HepG2 (cell line): Measurements from ENCODE around the gene BIRC5. TPM values are rescaled to one million over a fixed set of nuclear protein-coding genes. Genes with fewer than 3 reads are reported as not detected.

Experiments
- ARNT ChIP-seq: fragments of 450-650 bp; IDR thresholded peaks from 2 replicates; pipeline ENCODE4 v1.6.1; 2017
- ELF3 ChIP-seq: IDR thresholded peaks from 2 replicates; pipeline ENCODE4 v1.6.1; 2016; ENCODE audit warnings: missing genetic modification reagents, missing compliant biosample characterization
- FOSL1 ChIP-seq: sonication (generic); formaldehyde crosslinking; IDR thresholded peaks from 2 replicates; pipeline ENCODE4 v1.9.0; 2021; ENCODE audit warnings: missing genetic modification reagents, borderline replicate concordance
- HDAC1 ChIP-seq: sonication (generic); formaldehyde crosslinking; IDR thresholded peaks from 2 replicates; pipeline ENCODE4 v1.5.1; 2020; ENCODE audit warnings: mild to moderate bottlenecking, missing genetic modification reagents
- IRX3 ChIP-seq: sonication (generic); formaldehyde crosslinking; IDR thresholded peaks from 2 replicates; pipeline ENCODE4 v1.8.1; 2023; ENCODE audit warnings: mild to moderate bottlenecking, low read depth, missing genetic modification reagents, borderline replicate concordance
- JDP2 ChIP-seq: sonication (generic); formaldehyde crosslinking; IDR thresholded peaks from 2 replicates; pipeline ENCODE4 v1.8.1; 2022; ENCODE audit warnings: missing genetic modification reagents, borderline replicate concordance
- KAT8 ChIP-seq: IDR thresholded peaks from 2 replicates; pipeline ENCODE4 v1.6.1; 2016; ENCODE audit warnings: missing genetic modification reagents, missing compliant biosample characterization
- MAFF ChIP-seq: IDR thresholded peaks from 2 replicates; pipeline ENCODE4 v1.6.1; 2011; ENCODE audit warnings: low read depth, low read length, improper control_type of control experiment
- PHB2 ChIP-seq: fragments of 450-650 bp; IDR thresholded peaks from 2 replicates; pipeline ENCODE4 v1.6.1; 2018; ENCODE audit not compliant: partially characterized antibody
- RBM22 ChIP-seq: fragments of 200-400 bp; formaldehyde crosslinking; optimal IDR thresholded peaks from 2 replicates; pipeline ENCODE3; 2017; ENCODE audit warnings: mild to moderate bottlenecking, low read length, moderate library complexity
- RCOR2 ChIP-seq: IDR thresholded peaks from 2 replicates; pipeline ENCODE4 v1.6.1; 2016; ENCODE audit warnings: missing biosample characterization, missing genetic modification reagents
- SIN3B ChIP-seq: fragments of 150-350 bp; IDR thresholded peaks from 2 replicates; pipeline ENCODE4 v1.6.1; 2014; ENCODE audit warnings: low read length
- SP4 ChIP-seq: sonication (generic); formaldehyde crosslinking; IDR thresholded peaks from 2 replicates; pipeline ENCODE4 v1.8.1; 2023; ENCODE audit warnings: mild to moderate bottlenecking, missing genetic modification reagents
- ZNF17 ChIP-seq: sonication (generic); formaldehyde crosslinking; IDR thresholded peaks from 2 replicates; pipeline ENCODE4 v1.5.0; 2020; ENCODE audit warnings: mild to moderate bottlenecking, missing genetic modification reagents
- ZNF180 ChIP-seq: sonication (generic); formaldehyde crosslinking; IDR thresholded peaks from 2 replicates; pipeline ENCODE4 v1.4.0; 2020; ENCODE audit warnings: low read depth, missing genetic modification reagents, borderline replicate concordance
- ZNF20 ChIP-seq: sonication (generic); formaldehyde crosslinking; IDR thresholded peaks from 2 replicates; pipeline ENCODE4 v1.4.0; 2020; ENCODE audit warnings: mild to moderate bottlenecking, moderate library complexity, missing genetic modification reagents
- ZNF333 ChIP-seq: sonication (generic); formaldehyde crosslinking; IDR thresholded peaks from 2 replicates; pipeline ENCODE4 v1.4.0; 2020; ENCODE audit warnings: mild to moderate bottlenecking, missing genetic modification reagents, borderline replicate concordance
- ZNF33A ChIP-seq: sonication (generic); formaldehyde crosslinking; IDR thresholded peaks from 2 replicates; pipeline ENCODE4 v1.5.1; 2020; ENCODE audit warnings: missing genetic modification reagents, mild to moderate bottlenecking, moderate library complexity, borderline replicate concordance
- ZNF773 ChIP-seq: sonication (generic); formaldehyde crosslinking; IDR thresholded peaks from 2 replicates; pipeline ENCODE4 v1.4.0; 2020; ENCODE audit warnings: missing genetic modification reagents, borderline replicate concordance
- ZNF782 ChIP-seq: sonication (generic); formaldehyde crosslinking; IDR thresholded peaks from 2 replicates; pipeline ENCODE4 v1.4.0; 2020; ENCODE audit warnings: missing genetic modification reagents, mild to moderate bottlenecking, borderline replicate concordance
- ZNF883 ChIP-seq: sonication (generic); formaldehyde crosslinking; IDR thresholded peaks from 2 replicates; pipeline ENCODE4 v1.5.1; 2020; ENCODE audit warnings: mild to moderate bottlenecking, missing genetic modification reagents; ENCODE audit errors: not compliant biosample characterization
- polyA plus RNA-seq, 8 experiments: library from polyadenylated mRNA; depleted of rRNA in 3 of 8; stranded (reverse) in 7 of 8; unstranded in 1 of 8; fragments of >200 nt; fragmentation: Illumina TruSeq in 4 of 8; extraction: Trizol in 4 of 8; gene quantifications; 2 replicates each; pipeline versions ENCODE4 v1.2.1 to v1.2.3, GENCODE V29; 2011 to 2016; ENCODE audit warnings: low read depth in 4 of 8, missing spikeins in 1 of 8, mixed read lengths in 1 of 8; ENCODE audit not compliant: insufficient read depth in 1 of 8
- total RNA-seq, 5 experiments: library from RNA; depleted of rRNA; stranded (reverse); fragments of >200 nt; fragmentation: Illumina TruSeq; extraction: Trizol; gene quantifications; 2 replicates each; pipeline ENCODE4 v1.2.3, GENCODE V29; 2016; ENCODE audit warnings: low read depth in 1 of 5
- TF ChIP-seq, protein P1 (sequence below): IDR thresholded peaks from 2 replicates; pipeline ENCODE4 v1.6.1; 2016
- TF ChIP-seq, protein P2 (sequence below): sonication (generic); formaldehyde crosslinking; IDR thresholded peaks from 2 replicates; pipeline ENCODE4 v1.4.0; 2020; ENCODE audit warnings: missing genetic modification reagents, mild to moderate bottlenecking, borderline replicate concordance
- TF ChIP-seq, protein P3 (sequence below): sonication (generic); formaldehyde crosslinking; IDR thresholded peaks from 2 replicates; pipeline ENCODE4 v1.9.0; 2021; ENCODE audit warnings: missing genetic modification reagents, mild to moderate bottlenecking, borderline replicate concordance
- TF ChIP-seq, protein P4 (sequence below): sonication (generic); formaldehyde crosslinking; IDR thresholded peaks from 2 replicates; pipeline ENCODE4 v1.8.0; 2022; ENCODE audit warnings: missing genetic modification reagents, mild to moderate bottlenecking, moderate library complexity, borderline replicate concordance

The BIRC5 gene
- total and polyA plus RNA-seq, 2 of the 13 experiments (the other 11 are each of a cell fraction or from before 2014, with no cell fraction given): 30.3 to 135 TPM

DNA sequence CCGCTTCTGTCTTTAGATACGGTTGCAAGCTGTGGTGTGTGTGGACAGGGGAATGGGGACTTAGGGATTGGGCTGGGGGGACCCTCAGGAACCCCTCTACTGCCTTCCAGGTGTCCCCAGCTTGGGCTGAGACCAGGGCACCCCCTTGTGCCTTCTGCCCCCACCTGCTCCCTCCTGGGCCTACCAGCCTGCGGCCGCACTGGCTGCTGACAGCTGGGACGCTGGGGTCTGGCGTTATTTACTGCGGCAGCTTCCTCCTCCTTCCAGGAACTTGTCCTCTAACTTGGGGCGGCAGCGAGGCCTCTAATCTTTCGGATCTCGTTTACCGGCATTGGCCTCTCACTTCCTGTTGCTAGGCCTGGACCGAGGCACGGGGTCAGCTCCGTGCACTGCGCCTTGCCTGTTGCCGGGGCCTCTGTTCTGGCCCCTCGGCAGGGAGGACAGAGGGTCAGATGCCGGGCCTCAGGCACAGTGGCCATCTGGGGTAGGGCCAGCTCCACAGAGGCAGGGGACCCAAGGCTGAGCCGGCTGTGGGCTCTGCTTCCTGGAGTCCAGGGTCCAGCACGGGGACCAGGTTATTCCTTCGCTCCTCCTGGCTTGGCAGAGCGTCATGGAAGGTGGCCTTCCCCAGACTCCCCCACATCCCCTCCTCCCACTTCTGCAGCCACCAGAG lies 49.1 kb downstream of the BIRC5 start (continued):
- no peak for TF ChIP-seq RBM22
- no peak for TF ChIP-seq FOSL1 (CRISPR knock-in tag)
- TF ChIP-seq, protein P1, sequence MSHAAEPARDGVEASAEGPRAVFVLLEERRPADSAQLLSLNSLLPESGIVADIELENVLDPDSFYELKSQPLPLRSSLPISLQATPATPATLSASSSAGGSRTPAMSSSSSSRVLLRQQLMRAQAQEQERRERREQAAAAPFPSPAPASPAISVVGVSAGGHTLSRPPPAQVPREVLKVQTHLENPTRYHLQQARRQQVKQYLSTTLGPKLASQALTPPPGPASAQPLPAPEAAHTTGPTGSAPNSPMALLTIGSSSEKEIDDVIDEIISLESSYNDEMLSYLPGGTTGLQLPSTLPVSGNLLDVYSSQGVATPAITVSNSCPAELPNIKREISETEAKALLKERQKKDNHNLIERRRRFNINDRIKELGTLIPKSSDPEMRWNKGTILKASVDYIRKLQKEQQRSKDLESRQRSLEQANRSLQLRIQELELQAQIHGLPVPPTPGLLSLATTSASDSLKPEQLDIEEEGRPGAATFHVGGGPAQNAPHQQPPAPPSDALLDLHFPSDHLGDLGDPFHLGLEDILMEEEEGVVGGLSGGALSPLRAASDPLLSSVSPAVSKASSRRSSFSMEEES (CRISPR knock-in tag): peak; percentile 77
- no peak for TF ChIP-seq ZNF17 (CRISPR knock-in tag)
- no peak for TF ChIP-seq ZNF782 (CRISPR knock-in tag)
- peak; percentile 80 for TF ChIP-seq KAT8 (CRISPR knock-in tag)
- TF ChIP-seq ZNF20 (CRISPR knock-in tag): no peak
- TF ChIP-seq ZNF180 (CRISPR knock-in tag): no peak
- no peak for TF ChIP-seq IRX3 (CRISPR knock-in tag)
- TF ChIP-seq ZNF883 (CRISPR knock-in tag): no peak
- TF ChIP-seq HDAC1: peak; percentile 77
- TF ChIP-seq ZNF333 (CRISPR knock-in tag): 0 out of 2 replicates have a peak, but pooled peaks have one; percentile 18
- TF ChIP-seq MAFF: no peak
- TF ChIP-seq ARNT: no peak
- TF ChIP-seq ELF3: peak; percentile 99
- TF ChIP-seq PHB2: no peak
- peak; percentile 53; the same call in 1 of the 2 replicates for TF ChIP-seq SP4 (CRISPR knock-in tag)
- TF ChIP-seq ZNF33A (CRISPR knock-in tag): no peak
- TF ChIP-seq, protein P2, sequence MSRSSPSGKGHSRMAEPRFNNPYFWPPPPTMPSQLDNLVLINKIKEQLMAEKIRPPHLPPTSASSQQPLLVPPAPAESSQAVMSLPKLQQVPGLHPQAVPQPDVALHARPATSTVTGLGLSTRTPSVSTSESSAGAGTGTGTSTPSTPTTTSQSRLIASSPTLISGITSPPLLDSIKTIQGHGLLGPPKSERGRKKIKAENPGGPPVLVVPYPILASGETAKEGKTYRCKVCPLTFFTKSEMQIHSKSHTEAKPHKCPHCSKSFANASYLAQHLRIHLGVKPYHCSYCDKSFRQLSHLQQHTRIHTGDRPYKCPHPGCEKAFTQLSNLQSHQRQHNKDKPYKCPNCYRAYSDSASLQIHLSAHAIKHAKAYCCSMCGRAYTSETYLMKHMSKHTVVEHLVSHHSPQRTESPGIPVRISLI (CRISPR knock-in tag): no peak
- no peak for TF ChIP-seq JDP2 (CRISPR knock-in tag)
- TF ChIP-seq, protein P3, sequence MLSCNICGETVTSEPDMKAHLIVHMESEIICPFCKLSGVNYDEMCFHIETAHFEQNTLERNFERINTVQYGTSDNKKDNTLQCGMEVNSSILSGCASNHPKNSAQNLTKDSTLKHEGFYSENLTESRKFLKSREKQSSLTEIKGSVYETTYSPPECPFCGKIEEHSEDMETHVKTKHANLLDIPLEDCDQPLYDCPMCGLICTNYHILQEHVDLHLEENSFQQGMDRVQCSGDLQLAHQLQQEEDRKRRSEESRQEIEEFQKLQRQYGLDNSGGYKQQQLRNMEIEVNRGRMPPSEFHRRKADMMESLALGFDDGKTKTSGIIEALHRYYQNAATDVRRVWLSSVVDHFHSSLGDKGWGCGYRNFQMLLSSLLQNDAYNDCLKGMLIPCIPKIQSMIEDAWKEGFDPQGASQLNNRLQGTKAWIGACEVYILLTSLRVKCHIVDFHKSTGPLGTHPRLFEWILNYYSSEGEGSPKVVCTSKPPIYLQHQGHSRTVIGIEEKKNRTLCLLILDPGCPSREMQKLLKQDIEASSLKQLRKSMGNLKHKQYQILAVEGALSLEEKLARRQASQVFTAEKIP (CRISPR knock-in tag): no peak
- TF ChIP-seq SIN3B: no peak
- no peak for TF ChIP-seq RCOR2 (CRISPR knock-in tag)
- TF ChIP-seq, protein P4, sequence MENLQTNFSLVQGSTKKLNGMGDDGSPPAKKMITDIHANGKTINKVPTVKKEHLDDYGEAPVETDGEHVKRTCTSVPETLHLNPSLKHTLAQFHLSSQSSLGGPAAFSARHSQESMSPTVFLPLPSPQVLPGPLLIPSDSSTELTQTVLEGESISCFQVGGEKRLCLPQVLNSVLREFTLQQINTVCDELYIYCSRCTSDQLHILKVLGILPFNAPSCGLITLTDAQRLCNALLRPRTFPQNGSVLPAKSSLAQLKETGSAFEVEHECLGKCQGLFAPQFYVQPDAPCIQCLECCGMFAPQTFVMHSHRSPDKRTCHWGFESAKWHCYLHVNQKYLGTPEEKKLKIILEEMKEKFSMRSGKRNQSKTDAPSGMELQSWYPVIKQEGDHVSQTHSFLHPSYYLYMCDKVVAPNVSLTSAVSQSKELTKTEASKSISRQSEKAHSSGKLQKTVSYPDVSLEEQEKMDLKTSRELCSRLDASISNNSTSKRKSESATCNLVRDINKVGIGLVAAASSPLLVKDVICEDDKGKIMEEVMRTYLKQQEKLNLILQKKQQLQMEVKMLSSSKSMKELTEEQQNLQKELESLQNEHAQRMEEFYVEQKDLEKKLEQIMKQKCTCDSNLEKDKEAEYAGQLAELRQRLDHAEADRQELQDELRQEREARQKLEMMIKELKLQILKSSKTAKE: peak; percentile 84
- TF ChIP-seq ZNF773 (CRISPR knock-in tag): no peak
